SK-N-SH (cell line): ENCODE measurements around the gene BCAR1. TPM values are rescaled to one million over a fixed set of nuclear protein-coding genes. Genes with fewer than 3 reads are reported as not detected.

Experiments
- CTCF ChIA-PET: fragments of 300-600, 350-600 bp; formaldehyde crosslinking; extraction: SDS; loops from one replicate; lab custom pipeline; 2021; lab: Yijun Ruan, JAX
- POLR2A ChIA-PET: fragments of 350-600 bp; sonication (Branson Sonifier 250); formaldehyde crosslinking; extraction: SDS; loops from one replicate; lab custom pipeline; 2020; ENCODE audit warnings: antibody characterized with exemption, inconsistent platforms; lab: Yijun Ruan, JAX
- DNase-seq: peaks from one replicate; pipeline ENCODE4 v3.0.0; 2012
- H2AFZ ChIP-seq: fragments of 200-600 bp; sonication (generic); 2 replicates; pipeline ENCODE4 v1.8.1; 2016; ENCODE audit warnings: antibody characterized with exemption, mild to moderate bottlenecking, low read depth
- H3F3A ChIP-seq: fragments of 200-600 bp; sonication (generic); replicated peaks from 2 replicates; pipeline ENCODE3; 2016; ENCODE audit warnings: antibody characterized with exemption, mild to moderate bottlenecking; ENCODE audit not compliant: insufficient read depth
- H3K27ac ChIP-seq, 2 experiments: fragments of 200-500 bp in 1 of 2; fragments of 200-600 bp in 1 of 2; sonication (Bioruptor generic) in 1 of 2; sonication (generic), shearing (Covaris generic) in 1 of 2; 2 replicates each; pipeline versions ENCODE4 v1.5.1 to v1.6.1; 2014 to 2016; ENCODE audit warnings: low read depth in 2 of 2, inconsistent platforms in 1 of 2, low read length in 1 of 2, mild to moderate bottlenecking in 1 of 2, mixed read lengths in 1 of 2
- H3K27me3 ChIP-seq: fragments of 200-600 bp; sonication (generic), shearing (Covaris generic); 2 replicates; pipeline ENCODE4 v1.6.1; 2016; ENCODE audit warnings: mixed run types; ENCODE audit not compliant: insufficient read depth
- H3K36me3 ChIP-seq, 2 experiments: fragments of 200-500 bp in 1 of 2; fragments of 200-600 bp in 1 of 2; sonication (Bioruptor generic) in 1 of 2; sonication (generic) in 1 of 2; replicated peaks in 1 of 2; 2 replicates each; pipeline versions ENCODE3 to v1.5.1; 2014 to 2016; ENCODE audit warnings: low read length in 1 of 2, mild to moderate bottlenecking in 1 of 2; ENCODE audit not compliant: insufficient read depth in 2 of 2, control insufficient read depth in 1 of 2
- H3K4me1 ChIP-seq, 2 experiments: fragments of 200-500 bp in 1 of 2; fragments of 200-600 bp in 1 of 2; sonication (Bioruptor generic) in 1 of 2; sonication (generic), shearing (Covaris generic) in 1 of 2; 2 replicates each; pipeline versions ENCODE4 v1.5.1 to v1.6.1; 2014 to 2016; ENCODE audit warnings: low read depth in 1 of 2, low read length in 1 of 2, mixed run types in 1 of 2; ENCODE audit not compliant: insufficient read depth in 2 of 2, control insufficient read depth in 1 of 2
- H3K4me2 ChIP-seq: fragments of 200-600 bp; sonication (generic), shearing (Covaris generic); 2 replicates; pipeline ENCODE4 v1.6.1; 2017; ENCODE audit warnings: mixed run types
- H3K4me3 ChIP-seq, 2 experiments: fragments of 200-500 bp in 1 of 2; fragments of 200-600 bp in 1 of 2; sonication (Bioruptor generic) in 1 of 2; sonication (generic), shearing (Covaris generic) in 1 of 2; 2 replicates each; pipeline versions ENCODE4 v1.5.1 to v1.8.1; 2014 to 2016; ENCODE audit warnings: low read depth in 2 of 2, inconsistent platforms in 1 of 2, low read length in 1 of 2, mild to moderate bottlenecking in 1 of 2, mixed read lengths in 1 of 2, moderate library complexity in 1 of 2
- H3K79me2 ChIP-seq: fragments of 200-600 bp; sonication (generic); 2 replicates; pipeline ENCODE4 v1.8.1; 2017; ENCODE audit warnings: mild to moderate bottlenecking; ENCODE audit not compliant: insufficient read depth
- H3K9ac ChIP-seq: fragments of 200-600 bp; sonication (generic); 2 replicates; pipeline ENCODE4 v1.6.1; 2017; ENCODE audit warnings: mixed run types
- H3K9me2 ChIP-seq: fragments of 200-600 bp; sonication (generic); 2 replicates; pipeline ENCODE4 v1.6.1; 2017; ENCODE audit warnings: mixed run types
- H3K9me3 ChIP-seq: fragments of 200-600 bp; sonication (generic); 2 replicates; pipeline ENCODE4 v1.6.1; 2017; ENCODE audit warnings: mixed run types, mild to moderate bottlenecking, moderate library complexity
- H4K20me1 ChIP-seq: fragments of 200-600 bp; sonication (generic); 2 replicates; pipeline ENCODE4 v1.6.1; 2017; ENCODE audit warnings: mild to moderate bottlenecking, mixed run types; ENCODE audit not compliant: insufficient read depth
- CHD2 ChIP-seq: fragments of 150-350 bp; IDR thresholded peaks from 2 replicates; pipeline ENCODE4 v1.6.1; 2018; ENCODE audit warnings: low read length; ENCODE audit not compliant: partially characterized antibody
- ELF1 ChIP-seq: IDR thresholded peaks from 2 replicates; pipeline ENCODE4 v1.4.0; 2012
- EP300 ChIP-seq, 2 experiments: IDR thresholded peaks; 2 replicates each; pipeline versions ENCODE4 v1.4.0 to v1.6.1; 2012; ENCODE audit warnings: borderline replicate concordance in 1 of 2, low read depth in 1 of 2, low read length in 1 of 2
- FOXJ3 ChIP-seq: sonication (generic); formaldehyde crosslinking; IDR thresholded peaks from 2 replicates; pipeline ENCODE4 v1.5.1; 2020; ENCODE audit warnings: mild to moderate bottlenecking, missing genetic modification reagents
- MEF2A ChIP-seq: IDR thresholded peaks from 2 replicates; pipeline ENCODE4 v1.4.0; 2012; ENCODE audit warnings: low read depth, borderline replicate concordance
- TCF12 ChIP-seq: IDR thresholded peaks from 2 replicates; pipeline ENCODE4 v1.4.0; 2012
- TEAD4 ChIP-seq: IDR thresholded peaks from 2 replicates; pipeline ENCODE4 v1.4.0; 2012; ENCODE audit warnings: mild to moderate bottlenecking, borderline replicate concordance; ENCODE audit not compliant: insufficient read depth
- YY1 ChIP-seq: IDR thresholded peaks from 2 replicates; pipeline ENCODE4 v1.4.0; 2012; ENCODE audit warnings: low read depth, mild to moderate bottlenecking
- ZBTB33 ChIP-seq: IDR thresholded peaks from 2 replicates; pipeline ENCODE4 v1.4.0; 2012; ENCODE audit warnings: low read depth, borderline replicate concordance
- WGBS: methylation state at CpG from one replicate; pipeline ENCODE4 v1.1.6; 2017; ENCODE audit warnings: low lambda C conversion rate; 5-methylcytosine and 5-hydroxymethylcytosine counted together
- polyA plus RNA-seq, 3 experiments: library from polyadenylated mRNA; depleted of rRNA; stranded (reverse); fragments of >200 nt; gene quantifications; 2 replicates each; pipeline ENCODE4 v1.2.3, GENCODE V29; 2012

The BCAR1 gene
- polyA plus RNA-seq, 1 of the 3 experiments (the other 2 are of a cell fraction): 45.1 TPM

- no peak for TF ChIP-seq CHD2
- TF ChIP-seq, all 33 proteins: peak for 0
Measured at GRCh38 chr16:75254359-75254837, 3.0 kb upstream of the BCAR1 start (continued).

DNA sequence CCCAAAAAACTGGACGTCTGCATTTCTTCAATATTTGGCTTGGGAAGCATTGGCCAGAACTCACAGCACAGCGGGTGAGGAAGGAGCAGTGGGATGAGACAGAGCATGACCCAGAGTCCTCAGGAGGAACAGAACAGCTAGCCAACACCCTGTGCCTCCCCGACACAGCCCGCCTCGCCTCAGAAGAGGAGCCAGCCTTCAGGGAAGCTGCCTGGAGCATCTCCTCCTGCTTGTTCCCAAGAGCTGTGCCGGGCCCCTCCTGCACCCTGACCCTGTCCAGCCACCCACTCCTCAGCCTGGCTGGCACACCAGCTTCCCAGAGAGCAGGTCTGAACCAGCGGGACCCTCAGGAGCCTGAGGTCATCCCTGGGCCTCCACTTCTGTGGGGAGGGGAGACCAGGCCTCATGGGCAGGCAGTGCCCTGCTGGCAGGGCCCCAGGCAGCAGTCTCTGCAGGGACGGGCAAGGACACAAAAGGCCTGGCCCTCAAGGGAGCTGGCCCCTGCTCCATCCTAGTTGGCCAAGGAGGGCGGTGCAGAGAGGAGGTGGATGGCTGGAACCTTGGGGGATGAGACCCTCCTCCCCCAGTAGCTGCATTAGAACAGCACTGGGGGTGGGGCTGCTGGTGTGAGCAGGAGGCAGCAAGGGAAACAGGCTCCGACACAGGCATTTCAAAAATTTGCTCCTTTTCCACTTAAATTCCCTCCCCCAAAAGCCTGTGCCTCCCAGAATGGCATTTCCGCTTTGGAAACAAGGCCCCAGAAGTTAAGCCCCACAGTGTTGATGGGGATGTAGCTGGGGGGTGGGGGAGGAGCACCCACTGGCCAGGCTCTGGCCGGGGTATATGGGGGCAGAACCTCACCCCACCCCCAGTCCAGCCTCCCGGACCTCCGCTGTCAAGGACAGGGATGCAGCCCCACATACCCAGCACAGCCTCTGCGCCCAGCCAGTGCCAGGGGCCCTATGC is 1.8 kb upstream of the BCAR1 start:
- no peaks in the 10 kb centered on the region for H3K36me3 ChIP-seq
- no peaks in the 10 kb centered on the region for H3K9me2 ChIP-seq
- H3K4me1 ChIP-seq: peaks cover 65 to 77% of the 10 kb centered on the region in 2 experiments; a peak in 3 of 4 replicates
- H2AFZ ChIP-seq: no peak overlapping the region
- peak overlapping the region; percentile 86 to 88 for H3K27ac ChIP-seq
- peaks cover 96% of the 10 kb centered on the region for H3K79me2 ChIP-seq
- ChIA-PET POLR2A (no interaction called here), CTCF (interaction anchor here (2.5 kb wide), 1 partner anchor 19 kb away, joined by 10 read pairs; no protein-coding TSS in a partner anchor)
- no peak for DNase-seq
- WGBS: 55% methylated on average over 13 of the region's 15 CpGs
- no peak overlapping the region; a peak in 1 of 4 replicates for H3K4me3 ChIP-seq
- peak overlapping the region; percentile 47; the same call in 1 of the 2 replicates for H3K9ac ChIP-seq
- H3K9me3 ChIP-seq: no peaks in the 10 kb centered on the region
- peaks cover 92% of the 10 kb centered on the region for H4K20me1 ChIP-seq
- peak overlapping the region; percentile 60 for H3K4me2 ChIP-seq
- no peaks in the 10 kb centered on the region for H3K27me3 ChIP-seq
- TF ChIP-seq FOXJ3 (CRISPR knock-in tag): no peak
- TF ChIP-seq ZBTB33: no peak
- peak; percentile 80 for TF ChIP-seq TEAD4
- TF ChIP-seq YY1: no peak
- TF ChIP-seq TCF12: peak; percentile 29; the same call in 1 of the 2 replicates
- 0 out of 2 replicates have a peak, but pooled peaks have one; percentile 8 for TF ChIP-seq ELF1
- peak in 1 of 2 experiments; percentile 42; a peak in 1 of 4 replicates for TF ChIP-seq EP300 (IDR thresholded peaks at IDR 0.05; ENCODE audit: borderline replicate concordance in 1 of 2, low read depth in 1 of 2, low read length in 1 of 2)
- TF ChIP-seq MEF2A: no peak
- H3F3A ChIP-seq: peaks cover 31% of the 10 kb centered on the region
